Measurements from ENCODE around the gene ARGLU1.

DNA sequence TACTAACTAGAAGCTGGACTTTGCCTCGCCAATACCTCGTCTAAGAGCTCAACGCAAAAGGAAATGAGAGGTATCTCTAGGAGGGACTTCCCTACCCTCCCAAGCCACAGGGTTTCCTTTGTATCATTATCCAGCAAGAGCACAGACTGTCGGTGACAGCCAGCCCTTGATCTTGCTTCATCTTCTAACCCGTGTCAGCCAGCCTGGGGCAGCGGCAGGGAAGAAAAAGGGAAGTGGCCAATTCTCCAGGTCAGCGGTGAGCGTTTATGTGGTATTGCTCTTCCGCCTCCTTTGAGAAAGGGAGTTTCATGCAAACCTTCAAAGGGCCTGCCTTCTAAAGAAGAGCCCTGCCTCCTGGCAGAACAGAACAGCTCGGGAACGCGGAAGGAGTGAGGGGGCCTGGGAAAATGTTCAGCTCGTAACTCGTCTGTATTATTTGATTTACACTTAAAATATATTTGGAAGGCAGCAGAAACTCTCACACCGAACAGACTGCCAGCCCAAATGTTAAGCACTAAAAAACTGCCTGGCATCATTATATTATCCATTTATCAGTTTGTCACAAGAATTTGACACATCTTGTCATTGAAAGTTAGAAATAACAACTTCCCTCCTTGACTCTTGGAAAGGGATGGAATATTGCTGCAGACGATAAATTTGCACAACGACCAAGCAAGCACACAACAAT is 74.3 kb downstream of the ARGLU1 start:
- TF ChIP-seq EZH2 (IDR thresholded peaks at IDR 0.05; ENCODE audit: insufficient read depth, low read length) = no peak
- TF ChIP-seq, protein P1, sequence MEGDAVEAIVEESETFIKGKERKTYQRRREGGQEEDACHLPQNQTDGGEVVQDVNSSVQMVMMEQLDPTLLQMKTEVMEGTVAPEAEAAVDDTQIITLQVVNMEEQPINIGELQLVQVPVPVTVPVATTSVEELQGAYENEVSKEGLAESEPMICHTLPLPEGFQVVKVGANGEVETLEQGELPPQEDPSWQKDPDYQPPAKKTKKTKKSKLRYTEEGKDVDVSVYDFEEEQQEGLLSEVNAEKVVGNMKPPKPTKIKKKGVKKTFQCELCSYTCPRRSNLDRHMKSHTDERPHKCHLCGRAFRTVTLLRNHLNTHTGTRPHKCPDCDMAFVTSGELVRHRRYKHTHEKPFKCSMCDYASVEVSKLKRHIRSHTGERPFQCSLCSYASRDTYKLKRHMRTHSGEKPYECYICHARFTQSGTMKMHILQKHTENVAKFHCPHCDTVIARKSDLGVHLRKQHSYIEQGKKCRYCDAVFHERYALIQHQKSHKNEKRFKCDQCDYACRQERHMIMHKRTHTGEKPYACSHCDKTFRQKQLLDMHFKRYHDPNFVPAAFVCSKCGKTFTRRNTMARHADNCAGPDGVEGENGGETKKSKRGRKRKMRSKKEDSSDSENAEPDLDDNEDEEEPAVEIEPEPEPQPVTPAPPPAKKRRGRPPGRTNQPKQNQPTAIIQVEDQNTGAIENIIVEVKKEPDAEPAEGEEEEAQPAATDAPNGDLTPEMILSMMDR (IDR thresholded peaks at IDR 0.05; ENCODE audit: insufficient read depth, low read depth, low read length) = no peak
